ENCODE measurements around the gene EYS.

DNA sequence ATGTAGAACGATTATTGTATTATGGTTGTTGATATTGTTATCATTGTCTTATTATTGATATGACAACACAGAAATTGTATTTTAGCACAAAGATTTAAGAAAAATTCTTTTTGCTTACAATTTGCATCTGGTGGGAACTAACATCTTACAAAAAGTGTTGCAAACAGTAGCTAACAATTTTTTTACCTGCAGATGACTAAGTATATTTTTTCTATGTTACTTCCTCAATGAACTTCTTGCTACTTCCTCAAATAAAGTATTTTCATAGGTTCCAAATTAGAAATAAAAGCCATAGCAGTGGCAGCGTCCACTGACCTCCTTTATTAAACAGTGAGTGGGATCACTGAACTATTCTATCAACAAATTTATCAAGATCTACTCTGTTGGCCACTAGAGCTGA is 1224.4 kb downstream of the EYS start:
- no peak for TF ChIP-seq GATA2 (IDR thresholded peaks at IDR 0.05; ENCODE audit: low read depth, low read length)
- no peak for TF ChIP-seq GATA3 (IDR thresholded peaks at IDR 0.05; ENCODE audit: low read depth, low read length)

Measured in SH-SY5Y (cell line).